Smooth muscle cell (in vitro differentiated cells): ENCODE results near the gene OR51B5. TPM values are rescaled to one million over a fixed set of nuclear protein-coding genes. Genes with fewer than 3 reads are reported as not detected.

ENCODE experiments used
- DNase-seq: peaks from one replicate; lab custom pipeline; 2025; ENCODE audit not compliant: unreplicated experiment; lab: John Stamatoyannopoulos, UW
- H2AFZ ChIP-seq: fragments of 200-600 bp; sonication (generic); 2 replicates; pipeline ENCODE4 v1.6.0; 2016; ENCODE audit warnings: antibody characterized with exemption, low read depth, mild to moderate bottlenecking
- H3F3A ChIP-seq: fragments of 200-600 bp; sonication (generic); 2 replicates; pipeline ENCODE4 v1.6.0; 2017; ENCODE audit warnings: antibody characterized with exemption, low read depth
- H3K27ac ChIP-seq: fragments of 200-600 bp; sonication (generic); 2 replicates; pipeline ENCODE4 v1.5.1; 2016; ENCODE audit warnings: low read depth, mild to moderate bottlenecking
- H3K27me3 ChIP-seq: fragments of 200-600 bp; sonication (generic); 2 replicates; pipeline ENCODE4 v1.6.1; 2016; ENCODE audit warnings: low read depth, mild to moderate bottlenecking
- H3K36me3 ChIP-seq: fragments of 200-600 bp; sonication (generic); 2 replicates; pipeline ENCODE4 v1.5.1; 2016; ENCODE audit warnings: low read depth
- H3K4me1 ChIP-seq: fragments of 200-600 bp; sonication (generic); 2 replicates; pipeline ENCODE4 v1.5.1; 2016; ENCODE audit warnings: low read depth
- H3K4me2 ChIP-seq: fragments of 200-600 bp; sonication (generic); 2 replicates; pipeline ENCODE4 v1.6.0; 2016; ENCODE audit warnings: mild to moderate bottlenecking
- H3K4me3 ChIP-seq: fragments of 200-600 bp; sonication (generic); 2 replicates; pipeline ENCODE4 v1.5.1; 2016; ENCODE audit warnings: mild to moderate bottlenecking
- H3K79me2 ChIP-seq: fragments of 200-600 bp; sonication (generic); 2 replicates; pipeline ENCODE4 v1.6.0; 2016; ENCODE audit warnings: low read depth, mild to moderate bottlenecking
- H3K9ac ChIP-seq: fragments of 200-600 bp; sonication (generic); 2 replicates; pipeline ENCODE4 v1.6.0; 2016; ENCODE audit warnings: low read depth
- H3K9me3 ChIP-seq: fragments of 200-600 bp; sonication (generic); replicated peaks from 2 replicates; pipeline ENCODE4 v1.5.1; 2016; ENCODE audit warnings: low read depth
- H4K20me1 ChIP-seq: fragments of 200-600 bp; sonication (generic); 2 replicates; pipeline ENCODE4 v1.6.0; 2016; ENCODE audit warnings: low read depth
- WGBS: methylation state at CpG from one replicate; pipeline ENCODE4 v1.1.7; 2016; ENCODE audit warnings: low lambda C conversion rate; 5-methylcytosine and 5-hydroxymethylcytosine counted together
- polyA plus RNA-seq: library from polyadenylated mRNA; unstranded; fragments of >200 nt; fragmentation: Nextera tagmentation; extraction: Ambion mirVana; gene quantifications from 2 replicates; pipeline ENCODE4 v1.2.1, GENCODE V29; 2016
- total RNA-seq: library from RNA; depleted of rRNA; stranded (reverse); fragments of >200 nt; gene quantifications from 2 replicates; pipeline ENCODE4 v1.2.3, GENCODE V29; 2014
- TF ChIP-seq, protein P1 (sequence below): fragments of 200-600 bp; sonication (generic); IDR thresholded peaks from 2 replicates; pipeline ENCODE4 v1.5.1; 2017; ENCODE audit warnings: borderline replicate concordance, mild to moderate bottlenecking, antibody characterized with exemption; ENCODE audit not compliant: insufficient read depth, poor library complexity, severe bottlenecking

OR51B5 gene, protein sequence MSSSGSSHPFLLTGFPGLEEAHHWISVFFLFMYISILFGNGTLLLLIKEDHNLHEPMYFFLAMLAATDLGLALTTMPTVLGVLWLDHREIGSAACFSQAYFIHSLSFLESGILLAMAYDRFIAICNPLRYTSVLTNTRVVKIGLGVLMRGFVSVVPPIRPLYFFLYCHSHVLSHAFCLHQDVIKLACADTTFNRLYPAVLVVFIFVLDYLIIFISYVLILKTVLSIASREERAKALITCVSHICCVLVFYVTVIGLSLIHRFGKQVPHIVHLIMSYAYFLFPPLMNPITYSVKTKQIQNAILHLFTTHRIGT
- total RNA-seq, result 0.09 and 0.54 TPM in 2 replicates
- not detected in 2 replicates for polyA plus RNA-seq

DNA sequence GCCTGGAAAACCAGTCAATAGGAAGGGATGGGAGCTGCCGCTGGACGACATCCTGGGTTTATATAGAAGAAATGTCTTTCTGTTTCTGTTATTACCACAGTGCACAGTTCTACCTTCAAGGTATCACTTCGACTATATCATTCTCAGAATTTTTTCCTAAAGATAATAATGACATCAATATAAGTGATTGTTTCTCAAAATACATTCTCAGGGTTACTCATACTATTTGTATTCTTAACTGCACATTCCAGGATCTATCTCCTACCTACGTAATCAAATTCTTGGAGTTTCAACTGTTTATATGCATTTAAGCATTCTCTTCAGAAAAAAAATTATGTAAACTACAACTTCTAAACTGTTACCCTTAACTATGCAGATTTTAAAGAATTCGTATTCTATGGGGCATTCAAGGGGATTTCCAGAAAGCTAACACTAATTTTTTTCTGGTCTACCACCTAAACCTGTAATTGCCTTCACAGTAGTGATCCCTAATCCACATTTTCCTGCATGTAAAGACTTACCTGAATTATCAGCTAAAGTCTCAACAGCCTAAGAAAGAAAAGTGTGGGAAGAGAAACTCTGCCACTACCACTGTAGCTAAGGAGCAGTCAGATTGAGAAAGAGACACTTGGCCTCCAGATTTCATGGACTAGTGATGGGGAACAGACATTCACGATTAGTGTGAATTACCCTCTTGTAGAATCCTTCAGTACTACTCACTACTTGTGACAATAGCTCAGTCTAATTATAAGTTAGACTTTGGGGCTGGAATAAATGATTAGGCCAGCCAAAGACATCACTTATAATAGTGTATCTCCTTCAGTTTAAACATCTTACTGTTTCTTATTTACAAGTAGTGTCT lies at the start of gene OR51B5:
OR51B5 (minus strand) TSS at position 51 of the 862 bp plus-strand sequence; CDS start at position 51, 0 bp downstream.
- Histone ChIP-seq H3K4me2 (no peak within 1 kb of the TSS), H3F3A (no peaks in the 10 kb centered on the region), H3K27me3 (no peaks in the 10 kb centered on the region), H3K4me3 (no peak within 1 kb of the TSS), H3K9me3 (no peaks in the 10 kb centered on the region), H3K9ac (no peak within 1 kb of the TSS), H4K20me1 (no peaks in the 10 kb centered on the region), H2AFZ (no peak within 1 kb of the TSS), H3K36me3 (no peaks in the 10 kb centered on the region), H3K4me1 (no peaks in the 10 kb centered on the region), H3K27ac (no peak within 1 kb of the TSS), H3K79me2 (no peaks in the 10 kb centered on the region)
- no peak for DNase-seq
- 87% methylated on average over 6 of the region's 6 CpGs for WGBS
- TF ChIP-seq, protein P1, sequence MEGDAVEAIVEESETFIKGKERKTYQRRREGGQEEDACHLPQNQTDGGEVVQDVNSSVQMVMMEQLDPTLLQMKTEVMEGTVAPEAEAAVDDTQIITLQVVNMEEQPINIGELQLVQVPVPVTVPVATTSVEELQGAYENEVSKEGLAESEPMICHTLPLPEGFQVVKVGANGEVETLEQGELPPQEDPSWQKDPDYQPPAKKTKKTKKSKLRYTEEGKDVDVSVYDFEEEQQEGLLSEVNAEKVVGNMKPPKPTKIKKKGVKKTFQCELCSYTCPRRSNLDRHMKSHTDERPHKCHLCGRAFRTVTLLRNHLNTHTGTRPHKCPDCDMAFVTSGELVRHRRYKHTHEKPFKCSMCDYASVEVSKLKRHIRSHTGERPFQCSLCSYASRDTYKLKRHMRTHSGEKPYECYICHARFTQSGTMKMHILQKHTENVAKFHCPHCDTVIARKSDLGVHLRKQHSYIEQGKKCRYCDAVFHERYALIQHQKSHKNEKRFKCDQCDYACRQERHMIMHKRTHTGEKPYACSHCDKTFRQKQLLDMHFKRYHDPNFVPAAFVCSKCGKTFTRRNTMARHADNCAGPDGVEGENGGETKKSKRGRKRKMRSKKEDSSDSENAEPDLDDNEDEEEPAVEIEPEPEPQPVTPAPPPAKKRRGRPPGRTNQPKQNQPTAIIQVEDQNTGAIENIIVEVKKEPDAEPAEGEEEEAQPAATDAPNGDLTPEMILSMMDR, result no peak

DNA sequence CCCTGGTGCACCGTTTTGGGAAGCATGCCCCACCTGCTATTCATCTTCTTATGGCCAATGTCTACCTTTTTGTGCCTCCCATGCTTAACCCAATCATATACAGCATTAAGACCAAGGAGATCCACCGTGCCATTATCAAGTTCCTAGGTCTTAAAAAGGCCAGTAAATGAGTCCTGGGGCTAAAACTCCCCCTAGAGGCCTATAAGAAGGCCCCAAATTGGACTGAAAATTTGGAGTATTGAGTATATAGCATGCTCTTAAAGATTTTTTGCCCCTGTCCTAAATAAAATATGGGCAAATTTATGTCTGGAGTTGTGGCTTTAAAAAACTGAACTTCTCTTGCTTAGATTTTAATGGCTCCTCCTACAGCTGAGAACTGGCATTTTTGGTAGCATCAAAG lies 46.9 kb upstream of the OR51B5 start:
- no peaks in the 10 kb centered on the region for H3K27me3 ChIP-seq
- H3K9me3 ChIP-seq, result no peaks in the 10 kb centered on the region
- H4K20me1 ChIP-seq, result no peaks in the 10 kb centered on the region
- H3K4me3 ChIP-seq, result no peak overlapping the region
- TF ChIP-seq, protein P1, result no peak
- H3K36me3 ChIP-seq, result no peaks in the 10 kb centered on the region
- no peaks in the 10 kb centered on the region for H3F3A ChIP-seq
- no peak overlapping the region for H3K27ac ChIP-seq
- H3K4me2 ChIP-seq, result no peak overlapping the region
- no peak overlapping the region for H3K9ac ChIP-seq
- DNase-seq, result no peak
- H3K79me2 ChIP-seq, result no peaks in the 10 kb centered on the region
- no peak overlapping the region for H2AFZ ChIP-seq
- 88% methylated on average over 2 of the region's 2 CpGs for WGBS
- no peaks in the 10 kb centered on the region for H3K4me1 ChIP-seq

DNA sequence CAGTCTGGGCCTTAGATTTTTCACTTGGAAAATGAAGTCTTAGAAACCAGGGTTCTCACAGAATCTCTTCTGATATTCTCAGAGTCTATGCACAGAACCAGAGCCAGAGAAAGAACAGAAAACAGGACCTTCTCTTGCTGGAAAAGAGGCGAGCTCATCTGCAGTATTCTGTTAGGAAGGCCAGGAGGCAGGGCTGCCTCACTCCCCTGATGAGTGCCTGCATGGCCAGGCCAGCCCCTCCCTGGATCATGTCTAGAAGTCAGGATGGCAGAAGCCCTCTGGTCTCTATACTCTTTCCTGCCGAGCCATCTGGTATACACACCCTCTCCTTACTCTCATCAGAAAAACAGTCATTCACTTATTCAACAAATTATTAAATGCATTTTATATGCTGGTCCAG lies 41.0 kb upstream of the OR51B5 start:
- no peak overlapping the region for H3K4me3 ChIP-seq
- H3K9me3 ChIP-seq, result no peaks in the 10 kb centered on the region
- 86% methylated on average over 2 of the region's 2 CpGs for WGBS

More for the DNA sequence above, 41.0 kb upstream of the OR51B5 start:
- DNase-seq, result no peak
- Histone ChIP-seq H3K27me3 (no peaks in the 10 kb centered on the region), H3K27ac (no peak overlapping the region), H3K36me3 (no peaks in the 10 kb centered on the region), H3K79me2 (no peaks in the 10 kb centered on the region), H3K4me2 (no peak overlapping the region), H3K9ac (no peak overlapping the region), H3F3A (no peaks in the 10 kb centered on the region), H4K20me1 (no peaks in the 10 kb centered on the region), H3K4me1 (peaks cover 15% of the 10 kb centered on the region), H2AFZ (no peak overlapping the region)
- TF ChIP-seq, protein P1, result no peak
